GM19043 (cell line): ENCODE results near the gene RNF186.
"Not testable (repeated sequence)": the region's sequence is repeated elsewhere in the genome, so short reads cannot be mapped to it uniquely, and the experiment has no call there.

ENCODE experiments used
- ATAC-seq: cut with Tn5 transposase; IDR thresholded peaks from one replicate; pipeline ENCODE4 v1.9.1; 2021; ENCODE audit warnings: low read depth; ENCODE audit not compliant: unreplicated experiment

RNF186 gene

GRCh38 chr1:19797827-19798226 is 17.3 kb downstream of the RNF186 start:
- ATAC-seq, result no peak

GRCh38 chr1:19794583-19794982 is 20.5 kb downstream of the RNF186 start:
- no peak for ATAC-seq

- no peak for ATAC-seq
Measured at GRCh38 chr1:19793360-19794046, 21.6 kb downstream of the RNF186 start.

- no peak for ATAC-seq
Measured at GRCh38 chr1:19792237-19793002, 22.7 kb downstream of the RNF186 start.

- ATAC-seq, result not testable (repeated sequence)
Measured at GRCh38 chr1:19790061-19790975, 24.8 kb downstream of the RNF186 start.

- no peak for ATAC-seq
Measured at GRCh38 chr1:19786988-19787423, 28.1 kb downstream of the RNF186 start.

- ATAC-seq, result no peak
Measured at GRCh38 chr1:19785660-19786059, 29.4 kb downstream of the RNF186 start.

GRCh38 chr1:19780267-19780877 is 34.7 kb downstream of the RNF186 start:
- ATAC-seq, result no peak

GRCh38 chr1:19776933-19777332 is 38.1 kb downstream of the RNF186 start:
- no peak for ATAC-seq

- ATAC-seq, result no peak
Measured at GRCh38 chr1:19776287-19776686, 38.8 kb downstream of the RNF186 start.

GRCh38 chr1:19775831-19776230 is 39.3 kb downstream of the RNF186 start:
- ATAC-seq, result no peak

- no peak for ATAC-seq
Measured at GRCh38 chr1:19775317-19775716, 39.8 kb downstream of the RNF186 start.

GRCh38 chr1:19774180-19774785 is 40.8 kb downstream of the RNF186 start:
- ATAC-seq, result no peak

GRCh38 chr1:19773485-19773884 is 41.6 kb downstream of the RNF186 start:
- no peak for ATAC-seq

GRCh38 chr1:19772053-19772452 is 43.0 kb downstream of the RNF186 start:
- ATAC-seq, result no peak

GRCh38 chr1:19771350-19771749 is 43.7 kb downstream of the RNF186 start:
- ATAC-seq, result no peak

- no peak for ATAC-seq
Measured at GRCh38 chr1:19770436-19771190, 44.5 kb downstream of the RNF186 start.

GRCh38 chr1:19769211-19769932 is 45.7 kb downstream of the RNF186 start:
- ATAC-seq, result no peak
